NT2/D1 (cell line): Measurements from ENCODE around the gene PPP1R18.

Experiments
- DNase-seq: peaks from one replicate; pipeline ENCODE4 v3.0.0-alpha.2; 2011; ENCODE audit warnings: low read depth, low spot score
- H3K27me3 ChIP-seq: 2 replicates; pipeline ENCODE4 v1.6.0; 2011; ENCODE audit warnings: mild to moderate bottlenecking; ENCODE audit not compliant: insufficient read length, insufficient read depth
- H3K36me3 ChIP-seq: 2 replicates; pipeline ENCODE4 v1.6.1; 2011; ENCODE audit warnings: mild to moderate bottlenecking, low read length, mixed read lengths; ENCODE audit not compliant: insufficient read depth, insufficient read length
- H3K4me1 ChIP-seq: 2 replicates; pipeline ENCODE4 v1.5.1; 2011; ENCODE audit not compliant: insufficient read depth, insufficient read length
- H3K4me3 ChIP-seq: 2 replicates; pipeline ENCODE4 v1.5.1; 2011; ENCODE audit warnings: low read depth; ENCODE audit not compliant: insufficient read length
- H3K9ac ChIP-seq: 2 replicates; pipeline ENCODE4 v1.6.0; 2011; ENCODE audit warnings: low read depth; ENCODE audit not compliant: insufficient read length
- H3K9me3 ChIP-seq: 2 replicates; pipeline ENCODE4 v1.5.1; 2011; ENCODE audit warnings: mild to moderate bottlenecking, low read length; ENCODE audit not compliant: insufficient read depth
- SUZ12 ChIP-seq: IDR thresholded peaks from 2 replicates; pipeline ENCODE4 v1.6.1; 2011; ENCODE audit not compliant: insufficient read length, insufficient read depth; ENCODE audit errors: extremely low read depth
- YY1 ChIP-seq: IDR thresholded peaks from 2 replicates; pipeline ENCODE4 v1.6.1; 2011; ENCODE audit not compliant: insufficient read length, insufficient read depth
- ZNF274 ChIP-seq: IDR thresholded peaks from 2 replicates; pipeline ENCODE4 v1.6.1; 2011; ENCODE audit warnings: mild to moderate bottlenecking, low read depth, low read length

The PPP1R18 gene

GRCh38 chr6:30703821-30704220 is 17.4 kb upstream of the PPP1R18 start:
- no peak overlapping the region for H3K4me3 ChIP-seq
- no peaks in the 10 kb centered on the region for H3K9me3 ChIP-seq
- H3K36me3 ChIP-seq = peaks cover 81% of the 10 kb centered on the region

DNA sequence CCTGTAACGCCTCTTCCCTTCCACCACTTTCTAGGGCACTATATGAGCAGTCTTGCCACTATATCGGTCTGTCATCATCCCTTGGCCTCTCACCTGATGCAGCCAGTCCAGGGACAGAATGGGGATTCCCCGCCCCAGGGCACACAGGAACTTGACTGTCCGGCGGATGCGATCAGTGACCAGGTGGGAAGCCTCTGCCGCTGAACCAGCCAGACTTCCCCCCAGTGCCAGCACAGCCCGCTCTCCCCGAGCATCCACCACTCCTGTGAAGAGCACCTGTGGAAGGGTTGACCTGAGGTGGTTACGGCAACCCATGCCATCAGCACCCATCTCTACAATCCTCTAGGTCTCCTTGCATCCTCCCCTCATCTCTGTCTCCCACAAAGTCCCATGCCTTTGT is 16.6 kb upstream of the PPP1R18 start:
- Histone ChIP-seq H3K9me3 (no peaks in the 10 kb centered on the region), H3K4me3 (no peak overlapping the region), H3K27me3 (no peaks in the 10 kb centered on the region), H3K36me3 (peaks cover 77% of the 10 kb centered on the region), H3K4me1 (peaks cover 2% of the 10 kb centered on the region), H3K9ac (no peak overlapping the region)
- TF ChIP-seq ZNF274 = no peak
- no peak for TF ChIP-seq SUZ12
- TF ChIP-seq YY1 = no peak
- no peak for DNase-seq

More at GRCh38 chr6:30703821-30704220, 17.4 kb upstream of the PPP1R18 start:
- Histone ChIP-seq H3K27me3 (no peaks in the 10 kb centered on the region), H3K4me1 (peaks cover 3% of the 10 kb centered on the region), H3K9ac (no peak overlapping the region)
- no peak for TF ChIP-seq YY1
- no peak for TF ChIP-seq SUZ12
- no peak for TF ChIP-seq ZNF274
- DNase-seq = no peak

- H3K36me3 ChIP-seq = peaks cover 55% of the 10 kb centered on the region
- TF ChIP-seq ZNF274 (no peak), YY1 (no peak), SUZ12 (no peak)
- DNase-seq = no peak
- no peak overlapping the region for H3K4me3 ChIP-seq
- no peaks in the 10 kb centered on the region for H3K4me1 ChIP-seq
- H3K9me3 ChIP-seq = no peaks in the 10 kb centered on the region
- no peaks in the 10 kb centered on the region for H3K27me3 ChIP-seq
- H3K9ac ChIP-seq = no peak overlapping the region
These were observed 13.9 kb upstream of the PPP1R18 start for GRCh38 chr6:30700340-30700739.

- H3K27me3 ChIP-seq = no peaks in the 10 kb centered on the region
- no peak overlapping the region for H3K4me3 ChIP-seq
- H3K4me1 ChIP-seq = no peaks in the 10 kb centered on the region
- no peak for DNase-seq
- no peak for TF ChIP-seq SUZ12
- TF ChIP-seq ZNF274 = no peak
- peaks cover 19% of the 10 kb centered on the region for H3K36me3 ChIP-seq
- H3K9me3 ChIP-seq = no peaks in the 10 kb centered on the region
- H3K9ac ChIP-seq = no peak overlapping the region
These were observed 10.0 kb upstream of the PPP1R18 start for GRCh38 chr6:30696432-30696831.

- H3K36me3 ChIP-seq = peaks cover 14% of the 10 kb centered on the region
- peak overlapping the region; percentile 16 for H3K4me3 ChIP-seq
- peak overlapping the region; percentile 57 for H3K9ac ChIP-seq
- no peaks in the 10 kb centered on the region for H3K9me3 ChIP-seq
- no peaks in the 10 kb centered on the region for H3K27me3 ChIP-seq
- peaks cover 8% of the 10 kb centered on the region for H3K4me1 ChIP-seq
- TF ChIP-seq ZNF274 (no peak), SUZ12 (no peak), YY1 (no peak)
- DNase-seq = no peak
These were observed 4.9 kb upstream of the PPP1R18 start for GRCh38 chr6:30691208-30691847.

GRCh38 chr6:30690403-30691207 is 4.2 kb upstream of the PPP1R18 start, which contains the start of gene NRM:
Gene NRM, minus strand, starts transcription at chr6:30690984. Its CDS starts 10 bp downstream, at chr6:30690974.
- H3K36me3 ChIP-seq = peaks cover 16% of the 10 kb centered on the region
- peak within 1 kb of the TSS; percentile 63 for H3K4me3 ChIP-seq
- peaks cover 8% of the 10 kb centered on the region for H3K4me1 ChIP-seq
- TF ChIP-seq ZNF274 (no peak), YY1 (no peak), SUZ12 (no peak)
- peak within 1 kb of the TSS; percentile 87 for H3K9ac ChIP-seq
- no peaks in the 10 kb centered on the region for H3K9me3 ChIP-seq
- DNase-seq = peak; percentile 63
- no peaks in the 10 kb centered on the region for H3K27me3 ChIP-seq

- H3K36me3 ChIP-seq = peaks cover 22% of the 10 kb centered on the region
- H3K4me1 ChIP-seq = peaks cover 8% of the 10 kb centered on the region
- no peak for DNase-seq
- no peaks in the 10 kb centered on the region for H3K27me3 ChIP-seq
- TF ChIP-seq ZNF274 (no peak), SUZ12 (no peak), YY1 (no peak)
- H3K9me3 ChIP-seq = no peaks in the 10 kb centered on the region
- H3K9ac ChIP-seq = peak overlapping the region; percentile 87
- H3K4me3 ChIP-seq = peak overlapping the region; percentile 63
These were observed 3.5 kb upstream of the PPP1R18 start for GRCh38 chr6:30689985-30690384.
